Glutamatergic neuron (in vitro differentiated cells): Measurements from ENCODE around the gene LAMB4. TPM values are rescaled to one million over a fixed set of nuclear protein-coding genes. Genes with fewer than 3 reads are reported as not detected.

ENCODE experiments used
- DNase-seq: peaks from one replicate; pipeline ENCODE4 v3.0.0; 2022
- H3K27ac Mint-ChIP-seq: one replicate; pipeline ENCODE4 v1.8.0; 2020; ENCODE audit warnings: mild to moderate bottlenecking, mixed read lengths, inconsistent platforms; ENCODE audit not compliant: unreplicated experiment
- H3K27me3 Mint-ChIP-seq: one replicate; pipeline ENCODE4 v1.8.0; 2020; ENCODE audit warnings: mild to moderate bottlenecking, moderate library complexity, mixed read lengths, inconsistent platforms; ENCODE audit not compliant: unreplicated experiment
- H3K36me3 Mint-ChIP-seq: one replicate; pipeline ENCODE4 v1.8.0; 2020; ENCODE audit warnings: mild to moderate bottlenecking, mixed read lengths, inconsistent platforms; ENCODE audit not compliant: unreplicated experiment
- H3K4me1 Mint-ChIP-seq: one replicate; pipeline ENCODE4 v1.8.0; 2020; ENCODE audit warnings: mild to moderate bottlenecking, low read depth, mixed read lengths, inconsistent platforms; ENCODE audit not compliant: unreplicated experiment
- H3K4me3 Mint-ChIP-seq: one replicate; pipeline ENCODE4 v1.8.0; 2020; ENCODE audit warnings: mild to moderate bottlenecking, mixed read lengths, inconsistent platforms; ENCODE audit not compliant: unreplicated experiment
- H3K9me3 Mint-ChIP-seq: one replicate; pipeline ENCODE4 v1.8.0; 2020; ENCODE audit warnings: mild to moderate bottlenecking, moderate library complexity, mixed read lengths, inconsistent platforms; ENCODE audit not compliant: unreplicated experiment
- total RNA-seq: library from RNA; stranded (reverse); fragmentation: NEBNext Ultra II Directional; extraction: Animal tissue kit (Norgen Biotek cat#: 25700); gene quantifications from one replicate; pipeline ENCODE4 v1.2.1, GENCODE V29; 2021; ENCODE audit not compliant: unreplicated experiment
- TF ChIP-seq, protein P1 (sequence below): fragments of 200-600 bp; sonication (generic); IDR thresholded peaks from one replicate; pipeline ENCODE4 v1.5.0; 2021; ENCODE audit not compliant: partially characterized antibody, unreplicated experiment

Gene LAMB4
- total RNA-seq, 1 donor from 2014 or later: not detected

DNA sequence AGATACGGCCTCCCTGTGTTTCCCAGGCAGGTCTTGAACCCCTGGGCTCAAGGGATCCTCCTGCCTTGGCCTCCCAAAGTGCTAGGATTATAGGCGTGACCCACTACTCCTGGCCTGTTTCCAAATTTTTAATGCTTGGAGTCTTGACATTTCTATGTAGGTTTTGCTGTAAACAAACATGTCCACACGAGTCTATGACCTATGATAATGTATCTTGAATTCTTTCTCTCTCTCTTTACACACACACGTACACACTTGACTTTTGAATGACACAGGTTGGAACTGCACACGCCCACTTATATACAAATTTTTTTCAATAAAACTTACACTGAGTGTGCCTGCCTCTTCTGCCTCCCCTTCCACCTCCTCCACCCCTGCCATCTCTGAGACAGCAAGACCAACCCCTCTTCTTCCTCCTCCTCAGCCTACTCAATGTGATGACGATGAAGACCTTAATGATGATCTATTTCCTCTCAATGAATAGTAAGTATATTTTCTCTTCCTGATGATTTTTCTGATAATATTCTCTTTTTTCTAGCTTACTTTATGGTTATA lies 83.1 kb downstream of the LAMB4 start:
- Mint-ChIP-seq H3K9me3 (no peaks in the 10 kb centered on the region), H3K36me3 (no peaks in the 10 kb centered on the region), H3K27ac (no peak overlapping the region), H3K4me3 (no peak overlapping the region), H3K27me3 (no peaks in the 10 kb centered on the region), H3K4me1 (peaks cover 3% of the 10 kb centered on the region)
- TF ChIP-seq, protein P1, sequence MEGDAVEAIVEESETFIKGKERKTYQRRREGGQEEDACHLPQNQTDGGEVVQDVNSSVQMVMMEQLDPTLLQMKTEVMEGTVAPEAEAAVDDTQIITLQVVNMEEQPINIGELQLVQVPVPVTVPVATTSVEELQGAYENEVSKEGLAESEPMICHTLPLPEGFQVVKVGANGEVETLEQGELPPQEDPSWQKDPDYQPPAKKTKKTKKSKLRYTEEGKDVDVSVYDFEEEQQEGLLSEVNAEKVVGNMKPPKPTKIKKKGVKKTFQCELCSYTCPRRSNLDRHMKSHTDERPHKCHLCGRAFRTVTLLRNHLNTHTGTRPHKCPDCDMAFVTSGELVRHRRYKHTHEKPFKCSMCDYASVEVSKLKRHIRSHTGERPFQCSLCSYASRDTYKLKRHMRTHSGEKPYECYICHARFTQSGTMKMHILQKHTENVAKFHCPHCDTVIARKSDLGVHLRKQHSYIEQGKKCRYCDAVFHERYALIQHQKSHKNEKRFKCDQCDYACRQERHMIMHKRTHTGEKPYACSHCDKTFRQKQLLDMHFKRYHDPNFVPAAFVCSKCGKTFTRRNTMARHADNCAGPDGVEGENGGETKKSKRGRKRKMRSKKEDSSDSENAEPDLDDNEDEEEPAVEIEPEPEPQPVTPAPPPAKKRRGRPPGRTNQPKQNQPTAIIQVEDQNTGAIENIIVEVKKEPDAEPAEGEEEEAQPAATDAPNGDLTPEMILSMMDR: no peak
- DNase-seq: no peak

DNA sequence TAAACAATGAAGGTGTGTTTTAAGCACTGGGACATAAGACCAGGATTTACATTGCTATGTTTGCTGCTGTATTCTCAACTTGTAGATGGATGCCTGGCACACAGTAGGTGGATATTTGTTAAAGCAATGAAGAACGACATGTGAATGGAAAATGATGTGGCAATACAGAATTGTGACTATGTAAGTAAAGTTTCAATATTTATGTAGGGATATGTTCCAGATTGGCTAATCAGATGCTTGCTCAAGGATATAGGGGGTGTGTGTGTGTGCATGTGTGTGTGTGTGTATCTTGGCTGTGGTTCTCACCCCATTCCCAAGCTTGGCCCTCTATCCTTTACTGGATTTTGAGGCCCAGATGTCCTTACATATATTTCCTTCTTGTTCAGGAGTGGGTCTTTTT lies 84.5 kb downstream of the LAMB4 start:
- TF ChIP-seq, protein P1: no peak
- H3K27ac Mint-ChIP-seq: no peak overlapping the region
- no peak for DNase-seq
- H3K4me1 Mint-ChIP-seq: no peaks in the 10 kb centered on the region
- H3K27me3 Mint-ChIP-seq: no peaks in the 10 kb centered on the region
- H3K36me3 Mint-ChIP-seq: no peaks in the 10 kb centered on the region
- H3K4me3 Mint-ChIP-seq: no peak overlapping the region
- no peaks in the 10 kb centered on the region for H3K9me3 Mint-ChIP-seq

DNA sequence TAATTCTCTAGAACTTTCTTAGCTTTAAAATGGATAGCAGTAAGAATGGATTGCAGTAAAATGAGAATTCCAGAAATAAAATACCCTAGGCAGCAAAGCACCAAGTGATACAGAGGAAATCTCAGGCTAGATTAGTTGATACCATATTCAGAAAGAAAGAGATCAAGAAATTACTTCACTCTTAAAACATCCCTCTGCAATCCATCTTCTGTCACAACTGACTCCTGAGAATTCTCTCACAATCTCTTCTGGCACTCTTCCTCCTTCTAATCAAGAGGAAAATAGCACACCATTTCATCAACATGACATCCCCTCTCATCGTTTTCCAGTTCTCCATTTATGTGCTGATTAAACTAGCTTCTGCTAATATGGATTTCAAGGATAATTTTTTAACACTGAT lies 85.0 kb downstream of the LAMB4 start:
- Mint-ChIP-seq H3K4me3 (no peak overlapping the region), H3K27me3 (no peaks in the 10 kb centered on the region), H3K36me3 (no peaks in the 10 kb centered on the region), H3K27ac (no peak overlapping the region), H3K4me1 (no peaks in the 10 kb centered on the region), H3K9me3 (no peaks in the 10 kb centered on the region)
- TF ChIP-seq, protein P1: no peak
- no peak for DNase-seq

DNA sequence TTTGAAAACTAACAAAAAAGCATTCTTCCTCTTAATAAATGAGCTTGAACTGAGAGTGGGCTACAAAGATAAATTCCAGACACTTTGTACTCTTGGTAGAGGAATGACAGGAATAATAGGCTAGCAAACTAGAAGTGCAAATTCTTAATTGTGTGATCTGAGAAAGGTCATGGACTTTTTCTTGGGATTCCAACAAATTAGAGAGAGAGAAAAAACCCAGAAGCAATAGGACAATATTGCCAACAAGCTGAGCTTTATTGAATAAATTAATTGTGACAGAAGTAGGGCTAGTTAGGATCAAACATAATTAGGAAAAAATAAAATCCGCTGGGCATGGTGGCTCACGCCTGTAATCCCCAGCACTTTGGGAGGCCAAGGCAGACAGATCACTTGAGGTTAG lies 85.8 kb downstream of the LAMB4 start:
- Mint-ChIP-seq H3K36me3 (no peaks in the 10 kb centered on the region), H3K4me3 (no peak overlapping the region), H3K27me3 (no peaks in the 10 kb centered on the region), H3K9me3 (no peaks in the 10 kb centered on the region), H3K4me1 (no peaks in the 10 kb centered on the region), H3K27ac (no peak overlapping the region)
- no peak for DNase-seq
- TF ChIP-seq, protein P1: no peak

DNA sequence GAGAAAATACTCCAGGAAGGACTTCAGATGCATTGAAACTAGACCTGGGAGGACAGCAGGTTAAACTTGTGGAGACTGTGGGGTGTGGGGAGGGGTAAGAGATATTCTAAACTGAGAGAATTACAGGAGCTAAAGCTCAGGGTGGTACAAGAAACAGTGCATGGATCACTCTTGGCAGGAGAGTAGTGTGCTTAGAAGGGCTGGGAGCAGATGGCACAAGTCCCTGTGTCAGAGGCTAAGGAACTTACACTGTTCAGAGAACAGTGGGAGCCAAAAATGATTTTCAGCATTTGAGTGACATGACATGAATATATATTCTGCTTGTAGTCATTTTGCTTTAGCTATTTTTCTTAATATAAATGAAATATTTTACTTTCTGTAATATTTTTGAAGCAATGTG lies 91.2 kb downstream of the LAMB4 start:
- TF ChIP-seq, protein P1: no peak
- peaks cover 2% of the 10 kb centered on the region for H3K27me3 Mint-ChIP-seq
- H3K4me1 Mint-ChIP-seq: peaks cover 11% of the 10 kb centered on the region
- H3K36me3 Mint-ChIP-seq: no peaks in the 10 kb centered on the region
- H3K9me3 Mint-ChIP-seq: no peaks in the 10 kb centered on the region
- H3K4me3 Mint-ChIP-seq: peak overlapping the region; percentile 5
- DNase-seq: no peak
- H3K27ac Mint-ChIP-seq: no peak overlapping the region
